HPDE6-E6E7 (cell line): ENCODE data around the gene CHID1.
A peak's percentile ranks its signal among the peaks of the same experiment; 100 is the strongest.

Experiments used
- DNase-seq: peaks from one replicate; pipeline ENCODE4 v3.0.0; 2011; ENCODE audit warnings: missing footprints; ENCODE audit errors: extremely low spot score

The CHID1 gene

DNA sequence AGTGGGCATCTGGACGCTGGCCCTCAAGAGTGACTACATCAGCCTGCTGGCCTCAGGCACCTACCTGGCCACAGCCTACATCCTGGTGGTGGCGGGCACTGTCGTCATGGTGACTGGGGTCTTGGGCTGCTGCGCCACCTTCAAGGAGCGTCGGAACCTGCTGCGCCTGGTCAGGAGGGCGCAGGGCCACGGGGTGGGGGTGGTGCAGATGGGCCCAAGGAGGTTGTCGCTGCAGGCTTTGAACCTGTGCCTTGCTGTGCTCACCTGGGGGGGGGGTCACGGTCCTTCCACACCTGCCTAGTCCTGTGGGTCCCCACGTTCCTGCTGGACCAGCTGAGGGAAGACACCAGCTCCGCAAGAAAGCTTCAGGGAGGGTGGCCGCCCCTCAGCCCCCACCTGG, 74.3 kb downstream of the CHID1 start:
- no peak for DNase-seq

GRCh38 chr11:834371-835316, 76.0 kb downstream of the CHID1 start:
- peak; percentile 72 for DNase-seq

DNA sequence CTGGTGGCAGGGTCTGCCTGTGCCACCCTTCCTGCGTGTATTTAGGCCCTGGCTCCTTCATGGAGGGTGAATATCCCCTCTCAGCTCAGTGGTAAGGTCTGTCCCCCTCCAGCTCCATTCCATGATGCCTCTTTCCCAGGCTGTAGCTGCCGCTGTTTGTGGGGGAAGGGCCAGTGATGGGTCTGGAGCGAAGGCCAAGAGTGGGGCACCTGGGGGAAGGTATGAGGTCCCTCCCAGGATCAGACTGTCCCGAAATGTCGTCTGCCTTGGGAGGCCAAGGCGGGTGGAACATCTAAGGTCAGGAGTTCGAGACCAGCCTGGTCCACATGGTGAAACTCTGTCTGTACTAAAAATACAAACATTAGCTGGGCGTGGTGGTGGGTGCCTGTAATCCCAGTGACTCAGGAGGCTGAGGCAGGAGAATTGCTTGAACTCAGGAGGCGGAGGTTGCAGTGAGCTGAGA, 76.7 kb downstream of the CHID1 start:
- no peak for DNase-seq

DNA sequence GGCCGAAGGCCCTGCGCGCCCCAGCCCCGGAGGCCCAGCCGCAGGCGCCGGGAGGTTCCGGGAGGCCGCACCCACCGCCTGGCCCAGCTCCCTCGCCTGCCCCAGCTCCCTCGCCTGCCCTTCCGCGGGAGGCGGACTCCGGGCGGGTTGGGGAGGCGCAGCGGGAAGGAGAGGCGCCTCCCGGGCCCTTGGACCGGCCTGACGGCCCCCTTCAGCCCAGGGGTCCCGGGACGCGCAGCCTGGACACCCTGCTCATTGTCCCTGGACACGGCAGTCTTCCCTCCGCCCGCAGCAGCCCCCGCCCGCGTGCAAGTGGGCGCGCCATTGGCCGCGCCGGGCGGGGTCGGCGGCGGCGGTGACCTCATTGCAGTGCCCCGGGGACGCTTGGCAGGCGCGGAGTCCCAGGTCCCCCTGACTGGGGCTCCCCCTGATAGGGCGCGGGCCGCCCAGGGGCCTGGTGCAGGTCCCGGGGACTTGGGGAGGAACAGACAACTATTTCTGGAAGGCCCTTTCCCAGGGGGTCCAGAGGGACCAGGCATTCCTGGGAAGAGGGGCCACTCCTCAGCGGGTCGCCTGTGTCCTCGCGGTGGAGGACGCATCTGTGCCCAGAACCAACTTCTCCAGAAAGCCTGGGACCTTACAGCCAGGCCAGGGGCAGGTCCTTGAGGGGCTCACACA, 77.4 kb downstream of the CHID1 start:
- DNase-seq: no peak

- DNase-seq: no peak
These were observed 78.0 kb downstream of the CHID1 start, which contains the start of gene CD151 for GRCh38 chr11:832529-833113. Gene CD151 (plus strand): TSS chr11:832952. CDS start chr11:836070, 3,118 bp downstream.

DNA sequence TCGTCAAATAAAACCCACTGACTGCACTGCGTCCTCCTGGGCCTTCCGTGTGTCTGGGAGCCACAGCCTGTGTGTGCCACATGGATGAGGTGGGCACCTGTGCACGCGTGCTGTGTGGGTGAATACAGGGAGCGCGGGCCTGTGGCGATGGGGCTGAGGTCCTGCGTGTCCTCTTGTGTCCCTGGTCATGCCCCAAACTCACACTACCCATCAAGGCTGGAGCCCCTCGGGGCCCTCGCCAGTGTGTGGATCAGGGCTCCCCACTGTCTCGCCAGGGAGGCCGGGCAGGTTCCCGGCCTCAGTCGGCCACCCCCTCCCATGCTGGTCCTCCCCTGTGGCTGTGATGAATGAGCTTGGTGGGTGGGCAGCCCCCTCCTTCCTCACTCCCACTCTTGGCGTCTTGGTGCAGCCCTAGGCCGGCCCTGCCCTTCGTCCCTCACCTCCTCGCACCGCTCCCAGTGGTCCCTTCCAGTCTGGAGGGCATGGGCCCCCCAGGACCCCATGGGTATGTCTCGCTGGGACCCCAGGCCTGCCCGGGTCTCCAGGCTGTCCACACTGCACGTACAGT, 78.6 kb downstream of the CHID1 start:
- no peak for DNase-seq

DNA sequence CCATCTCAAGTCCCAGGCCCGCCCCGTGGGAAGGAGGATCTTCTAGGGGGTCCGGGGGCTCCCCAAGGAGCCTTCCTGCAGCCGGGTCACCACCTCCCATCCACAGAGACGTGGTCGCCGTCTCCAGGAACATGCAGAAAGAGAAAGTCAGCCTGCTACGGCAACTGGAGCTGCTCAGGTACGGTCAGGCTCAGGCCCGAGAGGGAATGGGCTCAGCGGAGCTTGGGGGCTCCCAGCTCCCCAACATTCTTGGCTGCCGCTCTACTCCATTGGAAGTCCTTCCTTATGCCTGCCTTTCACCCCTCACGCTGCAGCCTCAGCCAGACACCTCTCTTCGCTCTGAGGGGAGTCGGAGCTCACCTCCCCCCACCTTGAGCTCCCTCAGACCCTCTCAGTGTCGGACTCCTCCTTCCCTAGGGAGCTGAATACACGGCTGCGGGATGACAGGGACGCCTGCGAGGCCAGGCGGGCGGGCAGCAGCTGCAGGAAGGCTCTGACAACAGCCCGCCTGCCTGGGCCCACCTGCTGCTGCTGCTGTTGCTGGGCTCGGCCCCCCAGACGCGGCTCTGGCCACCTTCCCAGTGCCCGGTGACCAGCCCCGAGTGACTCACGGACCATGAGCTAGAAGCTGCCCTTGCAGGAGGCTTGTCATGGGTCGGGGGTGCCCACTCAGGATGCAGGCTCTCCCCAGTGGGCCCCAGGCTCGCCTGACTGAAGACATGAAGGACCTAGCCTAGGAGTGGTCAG, 79.3 kb downstream of the CHID1 start:
- no peak for DNase-seq

DNA sequence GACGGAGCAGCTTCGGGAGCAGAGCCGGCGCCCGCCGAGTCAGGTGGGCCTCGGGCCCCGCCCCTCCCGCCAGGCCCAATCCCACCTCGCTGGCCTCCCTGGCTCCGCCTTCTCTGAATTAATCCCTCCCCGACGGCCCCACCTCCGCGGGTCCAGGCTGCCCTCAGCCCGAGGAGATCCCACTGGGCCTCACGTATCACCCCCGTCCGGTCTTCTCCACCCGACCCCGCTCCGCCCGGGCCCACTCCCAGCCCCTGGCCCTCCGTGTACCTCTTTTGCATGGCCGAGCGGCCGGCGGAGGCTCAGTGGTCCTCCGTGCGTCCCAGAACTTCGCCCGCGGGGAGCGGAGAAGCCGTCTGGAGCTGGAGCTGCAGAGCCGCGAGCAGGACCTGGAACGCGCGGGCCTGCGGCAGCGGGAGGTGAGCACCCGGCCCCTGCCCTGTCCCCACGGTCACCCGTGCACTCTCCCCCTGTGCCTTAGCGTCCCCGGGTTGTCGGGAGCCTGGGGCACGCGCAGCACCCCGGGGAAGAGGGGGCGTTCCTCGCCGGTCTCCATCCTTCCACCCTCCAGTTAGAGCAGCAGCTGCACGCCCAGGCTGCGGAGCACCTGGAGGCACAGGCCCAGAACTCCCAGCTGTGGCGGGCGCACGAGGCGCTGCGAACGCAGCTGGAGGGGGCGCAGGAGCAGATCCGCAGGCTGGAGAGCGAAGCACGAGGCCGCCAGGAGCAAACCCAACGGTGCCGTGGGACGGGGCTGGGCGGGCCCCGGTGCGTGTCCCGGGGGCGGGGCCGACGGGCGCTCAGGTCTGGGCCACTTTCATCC, 80.1 kb downstream of the CHID1 start:
- no peak for DNase-seq

GRCh38 chr11:829847-830294, 80.7 kb downstream of the CHID1 start:
- no peak for DNase-seq

DNA sequence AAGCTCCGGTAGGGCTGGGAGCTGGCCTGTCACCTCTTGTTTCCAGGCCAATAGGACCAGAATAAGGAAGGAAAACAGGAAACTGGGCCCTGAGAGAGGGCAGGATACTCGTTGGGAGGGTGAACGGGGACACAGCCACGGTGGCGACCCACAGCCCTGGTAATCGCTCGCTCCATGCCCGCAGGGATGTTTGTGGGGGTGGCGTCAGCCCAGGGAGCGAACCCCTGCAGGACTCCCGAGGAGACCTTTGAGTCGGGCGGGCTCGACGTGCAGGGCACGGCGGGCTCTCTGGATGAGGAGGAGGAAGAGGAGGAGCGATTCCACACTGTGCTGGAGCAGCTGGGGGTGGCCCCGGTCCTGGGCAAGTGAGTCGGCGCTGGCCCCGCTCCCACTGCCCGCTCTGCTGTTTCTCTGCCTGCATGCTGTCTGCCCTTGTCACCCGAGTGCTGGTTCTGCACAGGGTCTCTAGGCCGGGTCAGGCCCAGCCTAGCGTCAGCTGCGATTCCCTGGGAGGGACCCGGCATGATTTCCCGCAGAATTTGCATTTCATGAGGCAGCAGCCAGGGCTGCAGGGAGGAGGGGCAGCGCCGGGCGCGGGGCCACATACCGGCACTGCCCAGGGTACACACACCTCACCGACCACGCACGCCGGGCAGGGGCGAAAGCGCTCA, 81.3 kb downstream of the CHID1 start:
- DNase-seq: no peak

GRCh38 chr11:828506-829175, 82.0 kb downstream of the CHID1 start:
- DNase-seq: no peak

GRCh38 chr11:827897-828192, 82.8 kb downstream of the CHID1 start, which contains the start of gene CRACR2B:
Gene CRACR2B (plus strand): TSS chr11:827919. CDS start chr11:828608, 689 bp downstream.
- DNase-seq: no peak

- no peak for DNase-seq
These were observed 83.3 kb downstream of the CHID1 start for GRCh38 chr11:827146-827896.

DNA sequence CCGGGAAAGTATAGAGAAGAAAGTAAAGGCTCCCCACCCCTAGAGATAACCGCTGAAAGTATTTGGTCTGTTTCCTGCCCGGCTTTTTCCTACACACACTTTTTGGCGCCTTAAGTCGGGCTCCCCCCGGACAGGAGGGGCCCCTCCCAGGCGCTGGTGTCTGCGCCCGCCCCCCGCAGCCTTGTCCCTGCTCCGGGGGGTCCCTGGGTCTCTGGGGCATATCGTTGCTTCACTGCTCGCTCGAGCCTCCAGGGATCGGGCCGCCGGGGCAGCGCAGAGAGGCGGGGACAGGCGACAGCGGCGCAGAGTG, 83.8 kb downstream of the CHID1 start:
- DNase-seq: no peak

GRCh38 chr11:826227-826621, 84.4 kb downstream of the CHID1 start:
- no peak for DNase-seq

- no peak for DNase-seq
These were observed 85.0 kb downstream of the CHID1 start for GRCh38 chr11:825366-826226.

- DNase-seq: no peak
These were observed 85.7 kb downstream of the CHID1 start for GRCh38 chr11:824942-825341.
